HepG2 (cell line): ENCODE results near the gene KRT16. TPM values are rescaled to one million over a fixed set of nuclear protein-coding genes. Genes with fewer than 3 reads are reported as not detected.

Source experiments
- CERS6 ChIP-seq: sonication (generic); formaldehyde crosslinking; IDR thresholded peaks from 2 replicates; pipeline ENCODE4 v1.5.0; 2020; ENCODE audit warnings: missing genetic modification reagents
- GTF3A ChIP-seq: sonication (generic); formaldehyde crosslinking; conservative IDR thresholded peaks from 2 replicates; pipeline ENCODE4 v1.4.0; 2020; ENCODE audit warnings: mild to moderate bottlenecking, missing genetic modification reagents
- HCFC1 ChIP-seq: fragments of 150-350 bp; IDR thresholded peaks from 2 replicates; pipeline ENCODE4 v1.6.1; 2014; ENCODE audit warnings: low read depth, low read length
- ISX ChIP-seq: sonication (generic); formaldehyde crosslinking; conservative IDR thresholded peaks from 2 replicates; pipeline ENCODE4 v1.5.0; 2020; ENCODE audit warnings: missing genetic modification reagents
- RERE ChIP-seq: IDR thresholded peaks from 2 replicates; pipeline ENCODE4 v1.6.1; 2016; ENCODE audit warnings: low read depth, missing genetic modification reagents, missing compliant biosample characterization
- SRY ChIP-seq: sonication (generic); formaldehyde crosslinking; IDR thresholded peaks from 2 replicates; pipeline ENCODE4 v1.8.0; 2022; ENCODE audit warnings: mild to moderate bottlenecking, missing genetic modification reagents
- THAP11 ChIP-seq: IDR thresholded peaks from 2 replicates; pipeline ENCODE4 v1.6.1; 2016; ENCODE audit warnings: missing biosample characterization, missing genetic modification reagents
- TOPORS ChIP-seq: sonication (generic); formaldehyde crosslinking; IDR thresholded peaks from 2 replicates; pipeline ENCODE4 v1.8.0; 2023; ENCODE audit warnings: mild to moderate bottlenecking, missing genetic modification reagents
- ZFP37 ChIP-seq: sonication (generic); formaldehyde crosslinking; IDR thresholded peaks from 2 replicates; pipeline ENCODE4 v1.4.0; 2020; ENCODE audit warnings: missing genetic modification reagents, borderline replicate concordance
- ZFP91 ChIP-seq: sonication (generic); formaldehyde crosslinking; IDR thresholded peaks from 2 replicates; pipeline ENCODE4 v1.9.0; 2022; ENCODE audit warnings: missing genetic modification reagents, mild to moderate bottlenecking, borderline replicate concordance
- ZNF263 ChIP-seq: sonication (generic); formaldehyde crosslinking; IDR thresholded peaks from 2 replicates; pipeline ENCODE4 v1.4.0; 2020; ENCODE audit warnings: missing genetic modification reagents
- ZNF33B ChIP-seq: sonication (generic); formaldehyde crosslinking; IDR thresholded peaks from 2 replicates; pipeline ENCODE4 v1.5.1; 2020; ENCODE audit warnings: mild to moderate bottlenecking, missing genetic modification reagents
- ZNF407 ChIP-seq: sonication (generic); formaldehyde crosslinking; IDR thresholded peaks from one replicate; pipeline ENCODE4 v1.5.1; 2020; ENCODE audit warnings: mild to moderate bottlenecking, missing genetic modification reagents; ENCODE audit errors: not compliant biosample characterization
- ZNF776 ChIP-seq: sonication (generic); formaldehyde crosslinking; IDR thresholded peaks from 2 replicates; pipeline ENCODE4 v1.4.0; 2020; ENCODE audit warnings: mild to moderate bottlenecking, missing genetic modification reagents
- polyA plus RNA-seq, 8 experiments: library from polyadenylated mRNA; depleted of rRNA in 3 of 8; stranded (reverse) in 7 of 8; unstranded in 1 of 8; fragments of >200 nt; fragmentation: Illumina TruSeq in 4 of 8; extraction: Trizol in 4 of 8; gene quantifications; 2 replicates each; pipeline versions ENCODE4 v1.2.1 to v1.2.3, GENCODE V29; 2011 to 2016; ENCODE audit warnings: low read depth in 4 of 8, missing spikeins in 1 of 8, mixed read lengths in 1 of 8; ENCODE audit not compliant: insufficient read depth in 1 of 8
- total RNA-seq, 5 experiments: library from RNA; depleted of rRNA; stranded (reverse); fragments of >200 nt; fragmentation: Illumina TruSeq; extraction: Trizol; gene quantifications; 2 replicates each; pipeline ENCODE4 v1.2.3, GENCODE V29; 2016; ENCODE audit warnings: low read depth in 1 of 5

The KRT16 gene
- total and polyA plus RNA-seq, 2 of the 13 experiments (the other 11 are each of a cell fraction or from before 2014, with no cell fraction given), result not detected

GRCh38 chr17:41647940-41648410 lies 35.4 kb upstream of the KRT16 start (continued):
- TF ChIP-seq RERE (no peak), ZFP91 (CRISPR knock-in tag) (peak; percentile 10; the same call in 1 of the 2 replicates), ZFP37 (CRISPR knock-in tag) (no peak), SRY (CRISPR knock-in tag) (no peak), TOPORS (CRISPR knock-in tag) (no peak), ISX (CRISPR knock-in tag) (no peak), ZNF776 (no peak), CERS6 (CRISPR knock-in tag) (no peak), THAP11 (CRISPR knock-in tag) (peak; percentile 30; the same call in 1 of the 2 replicates), HCFC1 (no peak), ZNF407 (CRISPR knock-in tag) (no peak), GTF3A (no peak), ZNF33B (no peak), ZNF263 (CRISPR knock-in tag) (peak; percentile 74)
